ENCODE measurements around the gene NINJ2.

GRCh38 chr12:571795-572531, 91.3 kb downstream of the NINJ2 start:
- TF ChIP-seq YY1 (IDR thresholded peaks at IDR 0.05; ENCODE audit: insufficient read depth, insufficient read length): no peak
- no peak for TF ChIP-seq SUZ12 (IDR thresholded peaks at IDR 0.05; ENCODE audit: extremely low read depth, insufficient read depth, insufficient read length)
